ENCODE measurements around the gene DYNC2I2.

The DYNC2I2 gene

GRCh38 chr9:128626181-128626580 lies 30.5 kb downstream of the DYNC2I2 start:
- TF ChIP-seq FOXP2 (optimal IDR thresholded peaks at IDR 0.05; ENCODE audit: borderline replicate concordance, extremely low read depth, extremely low read length, insufficient read depth) = no peak
- no peak for TF ChIP-seq TAF1 (IDR thresholded peaks at IDR 0.05; ENCODE audit: borderline replicate concordance, insufficient read depth, low read length)
- no peak for TF ChIP-seq POLR2AphosphoS5 (IDR thresholded peaks at IDR 0.05; ENCODE audit: low read depth, low read length)
- no peak for TF ChIP-seq SIN3A (IDR thresholded peaks at IDR 0.05; ENCODE audit: borderline replicate concordance, insufficient read depth, low read length)
- TF ChIP-seq REST (IDR thresholded peaks at IDR 0.05; ENCODE audit: insufficient read depth in 1 of 2, low read depth in 2 of 2, low read length in 2 of 2) = no peak

GRCh38 chr9:128625391-128626146 lies 31.1 kb downstream of the DYNC2I2 start:
- TF ChIP-seq FOXP2 (optimal IDR thresholded peaks at IDR 0.05; ENCODE audit: borderline replicate concordance, extremely low read depth, extremely low read length, insufficient read depth) (no peak), REST (IDR thresholded peaks at IDR 0.05; ENCODE audit: insufficient read depth in 1 of 2, low read depth in 2 of 2, low read length in 2 of 2) (no peak), SIN3A (IDR thresholded peaks at IDR 0.05; ENCODE audit: borderline replicate concordance, insufficient read depth, low read length) (no peak), TAF1 (IDR thresholded peaks at IDR 0.05; ENCODE audit: borderline replicate concordance, insufficient read depth, low read length) (no peak), POLR2AphosphoS5 (IDR thresholded peaks at IDR 0.05; ENCODE audit: low read depth, low read length) (no peak)

- TF ChIP-seq SIN3A (IDR thresholded peaks at IDR 0.05; ENCODE audit: borderline replicate concordance, insufficient read depth, low read length) (no peak), REST (IDR thresholded peaks at IDR 0.05; ENCODE audit: insufficient read depth in 1 of 2, low read depth in 2 of 2, low read length in 2 of 2) (no peak), POLR2AphosphoS5 (IDR thresholded peaks at IDR 0.05; ENCODE audit: low read depth, low read length) (no peak), TAF1 (IDR thresholded peaks at IDR 0.05; ENCODE audit: borderline replicate concordance, insufficient read depth, low read length) (no peak), FOXP2 (optimal IDR thresholded peaks at IDR 0.05; ENCODE audit: borderline replicate concordance, extremely low read depth, extremely low read length, insufficient read depth) (no peak)
These were observed 32.1 kb downstream of the DYNC2I2 start for GRCh38 chr9:128624566-128624965.

GRCh38 chr9:128621730-128622455 lies 34.8 kb downstream of the DYNC2I2 start:
- no peak for TF ChIP-seq SIN3A (IDR thresholded peaks at IDR 0.05; ENCODE audit: borderline replicate concordance, insufficient read depth, low read length)
- no peak for TF ChIP-seq POLR2AphosphoS5 (IDR thresholded peaks at IDR 0.05; ENCODE audit: low read depth, low read length)
- TF ChIP-seq REST (IDR thresholded peaks at IDR 0.05; ENCODE audit: insufficient read depth in 1 of 2, low read depth in 2 of 2, low read length in 2 of 2) = no peak
- no peak for TF ChIP-seq FOXP2 (optimal IDR thresholded peaks at IDR 0.05; ENCODE audit: borderline replicate concordance, extremely low read depth, extremely low read length, insufficient read depth)
- TF ChIP-seq TAF1 (IDR thresholded peaks at IDR 0.05; ENCODE audit: borderline replicate concordance, insufficient read depth, low read length) = no peak
